DND-41 (cell line): ENCODE results near the gene TTC28.
"Not testable (repeated sequence)": the region's sequence is repeated elsewhere in the genome, so short reads cannot be mapped to it uniquely, and the experiment has no call there.

ENCODE experiments used
- ATAC-seq: fragments of 200-7000 bp; cut with Tn5 transposase; 3 replicates; pipeline ENCODE4 v1.9.1; 2021; ENCODE audit warnings: low read depth; ENCODE audit not compliant: insufficient read depth
- DNase-seq: peaks from one replicate; pipeline ENCODE4 v3.0.0-alpha.2; 2020
- H2AFZ ChIP-seq: 2 replicates; pipeline ENCODE4 v1.6.0; 2012; ENCODE audit warnings: low read depth, low read length
- H3K27ac ChIP-seq: 2 replicates; pipeline ENCODE4 v1.5.1; 2012; ENCODE audit warnings: low read length, inconsistent platforms
- H3K27me3 ChIP-seq: fragments of 200-600 bp; sonication (generic); 2 replicates; pipeline ENCODE4 v1.6.0; 2012; ENCODE audit warnings: low read length, mild to moderate bottlenecking, inconsistent platforms; ENCODE audit not compliant: insufficient read depth, poor library complexity
- H3K36me3 ChIP-seq: 2 replicates; pipeline ENCODE4 v1.5.1; 2012; ENCODE audit warnings: low read length, inconsistent platforms; ENCODE audit not compliant: insufficient read depth
- H3K4me1 ChIP-seq: 2 replicates; pipeline ENCODE4 v1.5.1; 2012; ENCODE audit warnings: mild to moderate bottlenecking, low read length; ENCODE audit not compliant: insufficient read depth
- H3K4me2 ChIP-seq: 2 replicates; pipeline ENCODE4 v1.6.0; 2012; ENCODE audit warnings: mild to moderate bottlenecking, moderate library complexity, low read length, inconsistent platforms; ENCODE audit not compliant: insufficient read depth
- H3K4me3 ChIP-seq, 2 experiments: fragments of 200-600 bp in 1 of 2; shearing (Covaris generic) in 1 of 2; 2 replicates each; pipeline ENCODE4 v1.5.1; 2012 to 2016; ENCODE audit warnings: inconsistent platforms in 2 of 2, low read length in 2 of 2, mild to moderate bottlenecking in 2 of 2, low read depth in 1 of 2, moderate library complexity in 1 of 2
- H3K79me2 ChIP-seq: 2 replicates; pipeline ENCODE4 v1.6.0; 2012; ENCODE audit warnings: low read length, inconsistent platforms; ENCODE audit not compliant: insufficient read depth
- H3K9ac ChIP-seq: 2 replicates; pipeline ENCODE4 v1.6.0; 2012; ENCODE audit warnings: low read depth, mild to moderate bottlenecking, inconsistent platforms, low read length, moderate library complexity
- H3K9me3 ChIP-seq: 2 replicates; pipeline ENCODE4 v1.5.1; 2012; ENCODE audit warnings: low read length, moderate library complexity, mild to moderate bottlenecking, inconsistent platforms; ENCODE audit not compliant: insufficient read depth, severe bottlenecking
- H4K20me1 ChIP-seq: 2 replicates; pipeline ENCODE4 v1.6.0; 2012; ENCODE audit warnings: low read length; ENCODE audit not compliant: insufficient read depth
- EZH2 ChIP-seq: IDR thresholded peaks from 3 replicates; pipeline ENCODE4 v1.6.1; 2012; ENCODE audit warnings: borderline replicate concordance, low read depth, mild to moderate bottlenecking, moderate library complexity, low read length, inconsistent platforms; ENCODE audit not compliant: severe bottlenecking
- TF ChIP-seq, protein P1 (sequence below): IDR thresholded peaks from 2 replicates; pipeline ENCODE4 v1.5.1; 2012; ENCODE audit warnings: borderline replicate concordance, low read length, moderate library complexity, mild to moderate bottlenecking; ENCODE audit not compliant: poor library complexity, severe bottlenecking; ENCODE audit errors: extremely low read depth

Gene TTC28

DNA sequence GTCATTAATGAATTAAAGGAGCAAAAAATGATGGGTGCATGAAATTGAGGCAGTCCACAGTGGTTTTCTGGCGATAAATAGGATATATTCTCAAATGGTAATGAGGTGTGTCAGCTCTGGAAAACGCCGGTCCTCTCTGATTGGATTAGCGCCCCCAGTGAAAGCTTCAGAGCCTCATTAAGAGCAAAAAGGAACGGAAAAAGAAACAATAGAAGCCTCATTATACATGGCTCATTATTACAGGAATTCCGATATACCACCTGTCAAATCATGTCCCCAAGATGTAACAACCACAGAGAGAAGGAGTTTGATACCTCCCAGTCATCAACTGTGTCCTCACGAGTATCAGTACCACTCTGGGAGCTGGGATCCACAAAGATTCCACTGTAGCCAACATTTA lies 584.9 kb downstream of the TTC28 start:
- Histone ChIP-seq H3K27ac (no peak overlapping the region), H3K9ac (no peak overlapping the region), H3K27me3 (no peaks in the 10 kb centered on the region), H4K20me1 (no peaks in the 10 kb centered on the region), H3K4me2 (no peak overlapping the region), H3K36me3 (peaks cover 95% of the 10 kb centered on the region), H2AFZ (no peak overlapping the region), H3K4me3 (no peak overlapping the region), H3K4me1 (no peaks in the 10 kb centered on the region), H3K9me3 (no peaks in the 10 kb centered on the region), H3K79me2 (no peaks in the 10 kb centered on the region)
- no peak for DNase-seq
- no peak for TF ChIP-seq EZH2
- TF ChIP-seq, protein P1, sequence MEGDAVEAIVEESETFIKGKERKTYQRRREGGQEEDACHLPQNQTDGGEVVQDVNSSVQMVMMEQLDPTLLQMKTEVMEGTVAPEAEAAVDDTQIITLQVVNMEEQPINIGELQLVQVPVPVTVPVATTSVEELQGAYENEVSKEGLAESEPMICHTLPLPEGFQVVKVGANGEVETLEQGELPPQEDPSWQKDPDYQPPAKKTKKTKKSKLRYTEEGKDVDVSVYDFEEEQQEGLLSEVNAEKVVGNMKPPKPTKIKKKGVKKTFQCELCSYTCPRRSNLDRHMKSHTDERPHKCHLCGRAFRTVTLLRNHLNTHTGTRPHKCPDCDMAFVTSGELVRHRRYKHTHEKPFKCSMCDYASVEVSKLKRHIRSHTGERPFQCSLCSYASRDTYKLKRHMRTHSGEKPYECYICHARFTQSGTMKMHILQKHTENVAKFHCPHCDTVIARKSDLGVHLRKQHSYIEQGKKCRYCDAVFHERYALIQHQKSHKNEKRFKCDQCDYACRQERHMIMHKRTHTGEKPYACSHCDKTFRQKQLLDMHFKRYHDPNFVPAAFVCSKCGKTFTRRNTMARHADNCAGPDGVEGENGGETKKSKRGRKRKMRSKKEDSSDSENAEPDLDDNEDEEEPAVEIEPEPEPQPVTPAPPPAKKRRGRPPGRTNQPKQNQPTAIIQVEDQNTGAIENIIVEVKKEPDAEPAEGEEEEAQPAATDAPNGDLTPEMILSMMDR, result no peak
- no peak for ATAC-seq

DNA sequence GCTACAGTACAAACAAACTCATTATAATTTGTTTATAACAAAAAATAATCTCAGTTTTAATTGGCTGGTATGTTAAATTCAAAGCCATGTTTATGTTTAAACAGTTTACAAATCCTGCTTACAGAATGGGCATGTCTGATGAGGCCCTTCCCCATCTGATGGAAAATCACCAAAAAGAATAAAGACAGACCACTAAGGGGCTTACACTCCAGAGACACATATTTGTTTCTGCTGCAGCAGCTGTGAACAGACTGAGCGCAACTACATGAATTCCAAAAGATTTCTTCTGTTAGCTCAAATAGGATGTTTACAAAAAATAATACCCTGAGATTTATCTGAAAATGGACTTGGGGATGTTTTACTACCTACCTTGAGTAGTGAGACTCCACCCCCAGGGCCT lies 585.9 kb downstream of the TTC28 start:
- TF ChIP-seq EZH2, result no peak
- TF ChIP-seq, protein P1, result no peak
- no peaks in the 10 kb centered on the region for H3K4me1 ChIP-seq
- H3K79me2 ChIP-seq, result no peaks in the 10 kb centered on the region
- no peak overlapping the region for H3K4me3 ChIP-seq
- H2AFZ ChIP-seq, result no peak overlapping the region
- H3K4me2 ChIP-seq, result no peak overlapping the region
- no peak overlapping the region for H3K27ac ChIP-seq
- H3K36me3 ChIP-seq, result peaks cover 86% of the 10 kb centered on the region
- ATAC-seq (no peak), DNase-seq (no peak)
- no peaks in the 10 kb centered on the region for H4K20me1 ChIP-seq
- H3K27me3 ChIP-seq, result no peaks in the 10 kb centered on the region
- no peak overlapping the region for H3K9ac ChIP-seq
- H3K9me3 ChIP-seq, result no peaks in the 10 kb centered on the region

DNA sequence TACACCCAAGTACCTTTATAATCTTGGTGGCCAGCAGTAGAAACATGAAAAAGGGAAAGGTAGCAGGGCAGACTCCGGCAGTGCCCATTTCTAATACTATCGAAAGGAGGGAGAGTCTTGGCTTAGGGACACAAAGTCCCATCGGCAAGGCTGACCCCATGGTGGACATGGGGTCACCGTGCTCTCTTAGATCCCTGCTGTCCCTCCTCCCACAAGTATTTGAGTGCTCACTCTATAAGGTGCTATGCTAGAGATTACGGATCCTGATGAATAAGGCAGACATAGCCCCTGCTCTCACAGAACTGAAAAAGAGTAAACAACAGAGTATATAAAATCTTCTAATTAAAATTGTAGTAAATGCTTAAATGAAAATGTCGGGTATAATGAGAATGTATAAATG lies 588.2 kb downstream of the TTC28 start:
- Histone ChIP-seq H4K20me1 (no peaks in the 10 kb centered on the region), H2AFZ (no peak overlapping the region)

DNA sequence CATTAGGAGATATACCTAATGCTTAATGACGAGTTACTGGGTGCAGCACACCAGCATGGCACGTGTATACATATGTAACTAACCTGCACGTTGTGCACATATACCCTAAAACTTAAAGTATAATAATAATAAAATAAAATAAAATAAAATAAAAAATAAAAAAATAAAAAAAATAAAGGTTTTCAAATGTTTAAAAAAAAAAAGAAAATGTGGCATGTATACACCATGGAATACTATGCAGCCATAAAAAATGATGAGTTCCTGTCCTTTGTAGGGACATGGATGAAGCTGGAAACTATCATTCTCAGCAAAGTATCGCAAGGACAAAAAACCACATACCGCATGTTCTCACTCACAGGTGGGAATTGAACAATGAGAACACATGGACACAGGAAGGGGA lies 590.1 kb downstream of the TTC28 start:
- not testable (repeated sequence) for H3K4me2 ChIP-seq, H3K27me3 ChIP-seq, H3K79me2 ChIP-seq, H3K9me3 ChIP-seq, H3K27ac ChIP-seq, H3K9ac ChIP-seq, H3K4me1 ChIP-seq, DNase-seq, ATAC-seq, H4K20me1 ChIP-seq, H2AFZ ChIP-seq, H3K4me3 ChIP-seq
- H3K36me3 ChIP-seq, result peaks cover 49% of the 10 kb centered on the region

More for the DNA sequence above, 588.2 kb downstream of the TTC28 start:
- Histone ChIP-seq H3K4me3 (no peak overlapping the region), H3K79me2 (no peaks in the 10 kb centered on the region), H3K4me1 (no peaks in the 10 kb centered on the region), H3K9me3 (no peaks in the 10 kb centered on the region), H3K27ac (no peak overlapping the region), H3K4me2 (no peak overlapping the region), H3K27me3 (no peaks in the 10 kb centered on the region), H3K36me3 (peaks cover 66% of the 10 kb centered on the region), H3K9ac (no peak overlapping the region)
- DNase-seq (no peak), ATAC-seq (no peak)
- no peak for TF ChIP-seq EZH2
- TF ChIP-seq, protein P1, result no peak
